Suprapubic skin (tissue), 4 donors: ENCODE data around the gene PLA2G4E.

Experiments used
- EP300 ChIP-seq: sonication (generic); formaldehyde crosslinking; IDR thresholded peaks from one replicate; pipeline ENCODE4 v1.6.1; 2017; ENCODE audit warnings: antibody characterized with exemption
- POLR2A ChIP-seq, 2 donors: fragments of 450-650 bp; IDR thresholded peaks; one replicate each; pipeline ENCODE4 v1.6.1; 2017; ENCODE audit warnings: antibody characterized with exemption in 2 of 2, mild to moderate bottlenecking in 2 of 2, moderate library complexity in 2 of 2
- POLR2AphosphoS5 ChIP-seq, 3 donors: sonication (generic); formaldehyde crosslinking; IDR thresholded peaks; one replicate each; pipeline ENCODE4 v1.6.1; 2017; ENCODE audit warnings: antibody characterized with exemption in 3 of 3
- TF ChIP-seq, protein P1 (sequence below), 2 donors: fragments of 200-600 bp in 1 of 2; fragments of 450-650 bp in 1 of 2; sonication (generic) in 1 of 2; IDR thresholded peaks; one replicate each; pipeline ENCODE4 v1.5.1; 2016 to 2019; ENCODE audit warnings: antibody characterized with exemption in 2 of 2, mild to moderate bottlenecking in 1 of 2, moderate library complexity in 1 of 2

DNA sequence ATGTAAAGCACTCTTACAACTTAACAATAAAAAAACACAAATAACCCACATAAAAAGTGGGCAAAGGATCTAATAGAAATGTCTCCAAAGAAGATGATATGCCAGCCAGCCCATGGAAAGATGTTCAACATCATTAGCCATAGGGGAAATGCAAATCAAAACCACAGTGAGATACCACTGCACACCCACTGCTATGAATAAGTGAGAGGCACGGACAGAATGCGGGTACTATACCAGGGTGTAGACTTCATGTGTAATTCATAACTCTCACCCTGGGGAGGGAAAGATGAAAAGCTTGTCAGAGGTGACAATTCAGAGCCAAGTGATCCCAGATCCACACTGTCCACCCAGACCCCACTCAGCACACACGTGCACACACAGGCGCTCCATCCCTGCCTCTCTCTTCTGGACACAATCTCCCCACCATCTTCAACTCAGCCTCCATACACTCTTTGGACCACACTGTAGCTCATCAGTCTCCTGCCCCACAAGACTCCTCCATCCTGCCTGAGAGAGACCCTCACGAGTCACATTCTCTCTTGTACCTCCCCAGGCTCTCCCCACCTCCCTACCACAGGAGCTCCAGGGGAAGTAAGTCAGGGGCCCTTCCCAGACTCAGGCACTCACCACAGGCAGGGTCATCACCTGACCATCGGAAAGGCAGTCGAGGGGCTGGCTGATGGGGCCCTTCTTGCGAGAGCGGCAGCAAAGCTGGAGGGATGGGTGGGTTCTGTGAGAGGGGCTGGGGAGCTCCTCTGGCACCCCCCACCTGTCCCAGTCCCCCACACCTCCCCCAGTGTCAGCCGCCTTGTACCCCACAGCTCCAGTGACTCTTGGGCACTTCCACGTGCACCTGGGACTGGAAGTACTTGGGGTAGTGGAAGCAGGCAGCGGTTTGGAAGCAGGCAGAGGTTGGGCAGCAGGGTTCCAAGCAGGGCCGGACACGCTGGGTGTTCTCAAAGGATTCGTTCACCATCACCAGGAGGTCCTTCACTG lies 21.3 kb downstream of the PLA2G4E start:
- TF ChIP-seq, protein P1, sequence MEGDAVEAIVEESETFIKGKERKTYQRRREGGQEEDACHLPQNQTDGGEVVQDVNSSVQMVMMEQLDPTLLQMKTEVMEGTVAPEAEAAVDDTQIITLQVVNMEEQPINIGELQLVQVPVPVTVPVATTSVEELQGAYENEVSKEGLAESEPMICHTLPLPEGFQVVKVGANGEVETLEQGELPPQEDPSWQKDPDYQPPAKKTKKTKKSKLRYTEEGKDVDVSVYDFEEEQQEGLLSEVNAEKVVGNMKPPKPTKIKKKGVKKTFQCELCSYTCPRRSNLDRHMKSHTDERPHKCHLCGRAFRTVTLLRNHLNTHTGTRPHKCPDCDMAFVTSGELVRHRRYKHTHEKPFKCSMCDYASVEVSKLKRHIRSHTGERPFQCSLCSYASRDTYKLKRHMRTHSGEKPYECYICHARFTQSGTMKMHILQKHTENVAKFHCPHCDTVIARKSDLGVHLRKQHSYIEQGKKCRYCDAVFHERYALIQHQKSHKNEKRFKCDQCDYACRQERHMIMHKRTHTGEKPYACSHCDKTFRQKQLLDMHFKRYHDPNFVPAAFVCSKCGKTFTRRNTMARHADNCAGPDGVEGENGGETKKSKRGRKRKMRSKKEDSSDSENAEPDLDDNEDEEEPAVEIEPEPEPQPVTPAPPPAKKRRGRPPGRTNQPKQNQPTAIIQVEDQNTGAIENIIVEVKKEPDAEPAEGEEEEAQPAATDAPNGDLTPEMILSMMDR (IDR thresholded peaks at IDR 0.05) = no peak
- TF ChIP-seq POLR2AphosphoS5 (IDR thresholded peaks at IDR 0.05) (no peak), POLR2A (IDR thresholded peaks at IDR 0.05) (no peak), EP300 (no peak)
